Upper lobe of left lung (tissue), 4 donors: ENCODE results near the gene SEMA4A.

Experiments
- CTCF ChIP-seq, 6 experiments: fragments of 450-650 bp in 4 of 6; fragments of 200-600 bp in 2 of 6; sonication (generic) in 2 of 6; IDR thresholded peaks; one replicate each; pipeline ENCODE4 v1.5.1; 2016 to 2019; ENCODE audit warnings: antibody characterized with exemption in 6 of 6
- POLR2A ChIP-seq, 4 donors: fragments of 450-650 bp; IDR thresholded peaks; one replicate each; pipeline ENCODE4 v1.5.1; 2016 to 2017; ENCODE audit warnings: antibody characterized with exemption in 4 of 4, mild to moderate bottlenecking in 2 of 4
- POLR2AphosphoS5 ChIP-seq, 2 donors: sonication (generic); formaldehyde crosslinking; IDR thresholded peaks; one replicate each; pipeline ENCODE4 v1.5.1; 2017; ENCODE audit warnings: antibody characterized with exemption in 2 of 2

DNA sequence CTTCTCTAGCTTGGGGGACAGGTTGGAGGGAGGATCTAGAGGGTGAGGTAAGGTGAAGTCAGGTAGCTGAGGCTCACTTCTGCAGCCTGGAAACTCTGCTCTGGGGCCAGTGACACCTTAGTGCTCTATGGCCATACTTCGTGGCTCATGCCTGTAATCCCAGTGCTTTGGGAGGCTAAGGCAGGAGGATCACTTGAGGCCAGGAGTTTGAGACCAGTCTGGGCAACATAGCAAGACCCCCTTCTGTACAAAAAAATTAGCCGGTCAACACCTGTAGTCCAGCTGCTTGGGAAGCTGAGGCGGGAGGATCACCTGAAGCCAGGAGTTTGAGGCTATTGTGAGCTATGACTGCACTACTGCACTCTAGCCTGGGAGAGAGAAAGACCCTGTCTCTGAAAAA, 33.1 kb upstream of the SEMA4A start:
- TF ChIP-seq POLR2AphosphoS5 (IDR thresholded peaks at IDR 0.05) = no peak
- TF ChIP-seq POLR2A (IDR thresholded peaks at IDR 0.05) = no peak
- no peak for TF ChIP-seq CTCF (IDR thresholded peaks at IDR 0.05)
